ENCODE data around the gene MCTP1. TPM values are rescaled to one million over a fixed set of nuclear protein-coding genes. Genes with fewer than 3 reads are reported as not detected.

The MCTP1 gene
- total RNA-seq, 1 experiment from 2014 or later, result 5.6 TPM

GRCh38 chr5:94810281-94810680 lies 474.6 kb downstream of the MCTP1 start:
- CTCF ChIA-PET, result interaction anchor here (1.2 to 2.4 kb wide), 3 partner anchors 22 to 73 kb away, joined by 3 to 7 read pairs (median 5); no protein-coding TSS in a partner anchor
- H3K27me3 Mint-ChIP-seq (ENCODE audit: low read depth), result no peaks in the 10 kb centered on the region
- H3K36me3 Mint-ChIP-seq, result no peaks in the 10 kb centered on the region
- POLR2A ChIA-PET, result no interaction called here
- no peaks in the 10 kb centered on the region for H3K9me3 Mint-ChIP-seq
- no peak overlapping the region for H3K4me3 Mint-ChIP-seq
- no peak for DNase-seq (ENCODE audit: low spot score)
- ATAC-seq, result no peak
- no peak overlapping the region for H3K27ac Mint-ChIP-seq
- peaks cover 7% of the 10 kb centered on the region; the same call in 1 of the 2 replicates for H3K4me1 Mint-ChIP-seq
- TF ChIP-seq IRF2 (CRISPR knock-in tag; IDR thresholded peaks at IDR 0.05; ENCODE audit: borderline replicate concordance, low read depth) (no peak), ZSCAN18 (CRISPR knock-in tag; IDR thresholded peaks at IDR 0.05) (no peak), AFF4 (CRISPR knock-in tag; IDR thresholded peaks at IDR 0.05; ENCODE audit: borderline replicate concordance) (no peak), FOXJ3 (CRISPR knock-in tag; IDR thresholded peaks at IDR 0.05; ENCODE audit: borderline replicate concordance) (no peak), ETV6 (CRISPR knock-in tag; IDR thresholded peaks at IDR 0.05) (no peak), ZNF671 (CRISPR knock-in tag; IDR thresholded peaks at IDR 0.05) (no peak), GTF2I (CRISPR knock-in tag; conservative IDR thresholded peaks at IDR 0.05) (no peak), FOXP4 (CRISPR knock-in tag; IDR thresholded peaks at IDR 0.05) (no peak), ZBTB43 (CRISPR knock-in tag; IDR thresholded peaks at IDR 0.05) (no peak)

GRCh38 chr5:94808497-94808896 lies 476.4 kb downstream of the MCTP1 start:
- ATAC-seq, result no peak
- Mint-ChIP-seq H3K36me3 (no peaks in the 10 kb centered on the region), H3K27me3 (ENCODE audit: low read depth) (no peaks in the 10 kb centered on the region), H3K4me3 (no peak overlapping the region), H3K4me1 (peaks cover 7% of the 10 kb centered on the region; the same call in 1 of the 2 replicates), H3K9me3 (no peaks in the 10 kb centered on the region), H3K27ac (no peak overlapping the region)
- no peak for DNase-seq (ENCODE audit: low spot score)
- ChIA-PET CTCF (no interaction called here), POLR2A (no interaction called here)
- TF ChIP-seq ZNF532 (CRISPR knock-in tag; IDR thresholded peaks at IDR 0.05; ENCODE audit: borderline replicate concordance) (no peak), ZBTB43 (CRISPR knock-in tag; IDR thresholded peaks at IDR 0.05) (no peak), IRF1 (CRISPR knock-in tag; IDR thresholded peaks at IDR 0.05) (no peak), ZNF263 (CRISPR knock-in tag; IDR thresholded peaks at IDR 0.05; ENCODE audit: low read depth) (no peak), USF1 (CRISPR knock-in tag; IDR thresholded peaks at IDR 0.05) (no peak), SMAD4 (CRISPR knock-in tag; IDR thresholded peaks at IDR 0.05) (no peak), USF2 (CRISPR knock-in tag; IDR thresholded peaks at IDR 0.05) (no peak), TP53 (CRISPR knock-in tag; IDR thresholded peaks at IDR 0.05) (no peak)

Measured in WTC11 (cell line).